TTC549 (cell line): Measurements from ENCODE around the gene PIAS3.
"Not testable (repeated sequence)": the region's sequence is repeated elsewhere in the genome, so short reads cannot be mapped to it uniquely, and the experiment has no call there.

Experiments used
- FAIRE-seq: peaks from 2 replicates; lab custom pipeline; 2012; peaks lifted over from hg19 to GRCh38; lab: Jason Lieb, UNC

The PIAS3 gene

DNA sequence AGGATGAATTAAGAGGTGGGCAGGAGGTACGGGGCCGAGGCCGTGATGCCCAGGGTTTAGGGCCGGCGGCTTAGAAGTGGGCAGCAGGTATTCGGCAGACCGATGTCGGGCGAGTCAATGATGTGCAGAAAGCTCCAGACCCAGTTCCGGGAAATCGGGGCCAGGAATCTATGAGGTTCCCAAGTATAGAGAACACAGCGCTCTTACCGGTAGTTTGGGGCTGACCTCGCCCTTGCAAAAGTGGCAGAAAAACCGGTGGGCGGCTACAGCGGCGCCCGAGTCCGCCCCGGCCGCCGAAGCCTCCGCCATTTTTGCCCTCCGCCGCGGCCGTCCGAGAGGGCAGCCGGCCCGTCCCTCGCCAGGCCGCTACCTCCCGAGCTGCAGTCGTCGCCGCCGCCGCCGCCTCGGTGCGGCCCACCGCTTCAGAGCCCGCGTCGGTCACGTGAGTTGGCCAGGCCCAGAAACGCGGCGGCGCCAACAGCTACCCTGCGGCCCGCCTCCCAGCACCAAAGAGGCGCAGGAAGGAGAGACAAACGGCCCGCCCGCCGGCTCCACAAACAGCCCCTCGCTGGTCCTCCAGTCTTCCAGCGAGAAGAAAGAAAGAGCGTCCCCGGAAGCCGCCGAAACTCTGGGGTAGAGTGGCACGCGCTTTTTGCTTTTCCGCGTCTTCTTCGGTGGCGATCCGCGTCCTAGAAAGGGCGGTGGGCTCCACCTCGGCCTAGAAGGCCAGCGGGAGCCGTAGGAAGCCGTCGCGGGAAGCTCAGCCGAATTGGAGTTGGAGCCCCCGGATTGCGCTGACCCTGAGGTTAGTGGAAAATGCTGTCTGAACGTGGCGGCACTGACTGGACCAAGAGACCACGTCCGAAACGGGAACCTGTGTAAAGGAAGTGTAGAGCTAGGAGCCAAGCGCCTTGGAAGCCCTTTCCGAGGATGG, 35.0 kb downstream of the PIAS3 start, which contains the start of the genes POLR3C and RNF115:
Gene POLR3C (plus strand): TSS at position 636 of the 934 bp plus-strand sequence. CDS start 1,577 bp downstream, outside the sequence.
Gene RNF115 (minus strand): TSS at position 531 of the 934 bp plus-strand sequence. CDS start 222 bp downstream, at position 309.
- peak; percentile 29 for FAIRE-seq

DNA sequence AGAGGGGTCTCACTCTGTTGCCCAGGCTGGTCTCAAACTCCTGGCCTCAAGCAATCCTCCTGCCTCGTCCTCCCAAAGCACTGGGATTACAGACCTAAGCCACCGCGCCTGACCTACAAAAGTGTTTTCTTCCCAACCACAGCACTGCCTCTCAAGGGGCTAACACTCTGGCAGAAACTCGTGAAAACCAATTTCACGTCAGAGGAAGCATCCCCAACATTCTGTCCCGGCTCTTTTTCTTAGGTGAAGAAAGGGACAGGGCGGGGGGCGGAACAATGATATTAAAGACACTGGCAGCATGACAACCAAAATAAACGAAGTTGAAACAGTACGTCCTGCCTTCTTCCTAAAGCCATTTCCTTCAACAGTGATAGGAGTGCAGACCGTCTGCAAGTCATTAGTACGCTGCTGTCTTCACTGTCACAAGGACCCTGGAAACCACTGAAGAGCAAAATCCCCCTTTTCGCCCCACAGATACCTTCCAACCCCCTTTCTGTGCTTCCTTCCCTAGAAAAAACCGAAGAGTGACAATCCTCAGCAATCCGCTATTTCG, 36.0 kb downstream of the PIAS3 start:
- not testable (repeated sequence) for FAIRE-seq

DNA sequence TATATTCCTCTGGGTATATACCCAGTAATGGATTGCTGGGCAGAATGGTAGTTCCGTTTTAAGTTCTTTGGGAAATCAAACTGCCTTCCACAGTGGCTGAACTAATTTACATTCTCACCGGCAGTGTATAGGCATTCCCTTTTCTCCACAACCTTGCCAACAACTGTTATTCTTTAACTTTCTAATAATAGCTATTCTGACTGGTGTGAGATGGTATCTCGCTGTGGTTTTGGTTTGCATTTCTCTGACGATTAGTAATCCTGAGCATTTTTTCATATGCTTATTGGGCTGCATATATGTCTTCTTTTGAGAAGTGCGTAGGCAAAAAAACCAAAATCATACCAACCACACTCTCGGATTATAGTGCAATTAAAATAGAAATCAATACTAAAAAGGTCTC, 40.8 kb downstream of the PIAS3 start:
- not testable (repeated sequence) for FAIRE-seq

DNA sequence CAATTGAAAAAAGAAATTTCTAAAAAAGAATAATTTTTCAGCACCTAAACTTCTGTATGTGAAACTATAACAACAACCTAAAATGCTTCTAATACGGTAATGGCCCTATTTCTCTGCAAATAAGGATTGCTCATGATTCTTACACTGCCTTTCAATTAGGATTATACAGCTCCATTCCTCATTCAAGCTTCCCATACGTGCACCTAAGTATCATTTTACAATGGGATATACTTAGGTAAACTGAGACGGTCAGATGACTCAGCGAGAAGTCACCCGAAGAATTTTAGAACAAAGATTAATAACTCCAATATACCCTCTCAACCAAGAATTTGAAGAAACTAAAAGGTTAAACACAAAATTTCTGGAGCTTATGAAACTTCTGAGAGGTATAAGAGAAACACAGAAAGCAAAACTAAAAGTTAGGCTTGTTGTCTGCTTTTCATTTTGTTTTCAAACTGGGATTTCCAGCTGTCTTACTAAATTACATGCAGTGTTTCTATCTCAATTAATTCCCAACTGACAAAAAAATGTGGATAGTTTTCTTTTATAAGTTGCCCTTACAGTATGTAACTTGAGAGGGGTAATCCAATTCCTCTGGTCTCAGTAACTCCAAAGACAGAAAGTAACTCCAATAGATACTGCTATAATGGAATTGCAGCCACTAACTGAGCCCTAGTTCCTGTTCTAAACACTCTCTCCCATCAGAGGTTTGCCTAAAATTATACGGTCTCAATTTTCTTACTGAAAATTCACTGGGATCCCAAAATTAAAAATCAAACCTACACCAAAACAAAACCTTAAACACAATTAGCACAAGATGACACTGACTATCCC, 45.7 kb downstream of the PIAS3 start:
- FAIRE-seq = not testable (repeated sequence)

DNA sequence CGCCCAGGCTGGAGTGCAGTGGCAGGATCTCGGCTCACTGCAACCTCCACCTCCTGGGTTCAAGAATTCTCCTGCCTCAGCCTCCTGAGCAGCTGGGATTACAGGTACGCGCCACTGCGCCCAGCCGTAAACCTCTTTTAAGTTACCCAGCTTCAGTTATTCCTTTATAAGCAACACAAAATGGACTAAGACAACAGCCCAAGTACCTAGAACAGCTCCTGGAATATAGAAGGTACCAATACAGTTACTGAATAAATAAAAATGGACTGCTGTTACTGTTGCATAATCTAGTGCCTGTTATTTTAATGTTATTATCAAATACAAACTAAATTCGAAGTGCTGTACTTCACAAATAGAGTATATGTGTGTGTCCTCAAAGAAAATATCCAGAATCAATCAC, 52.0 kb downstream of the PIAS3 start:
- no peak for FAIRE-seq

DNA sequence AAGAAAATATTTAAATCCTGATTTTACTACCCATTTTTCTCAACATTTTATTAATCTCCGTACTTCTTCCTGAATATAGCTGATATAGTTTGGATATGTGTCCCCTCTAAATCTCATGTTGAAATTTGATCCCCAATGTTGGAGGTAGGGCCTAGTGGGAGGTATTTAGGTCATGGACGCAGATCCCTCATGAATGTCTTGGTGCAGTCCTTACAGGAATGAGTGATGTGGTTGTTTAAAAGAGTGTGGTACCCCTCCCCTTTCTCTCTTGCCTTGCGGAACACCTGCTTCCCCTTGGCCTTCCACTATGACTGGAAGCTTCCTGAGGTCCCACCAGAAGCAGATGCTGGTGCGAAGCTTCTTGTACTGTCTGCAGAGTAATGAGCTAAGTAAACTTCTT, 52.5 kb downstream of the PIAS3 start:
- FAIRE-seq = no peak

DNA sequence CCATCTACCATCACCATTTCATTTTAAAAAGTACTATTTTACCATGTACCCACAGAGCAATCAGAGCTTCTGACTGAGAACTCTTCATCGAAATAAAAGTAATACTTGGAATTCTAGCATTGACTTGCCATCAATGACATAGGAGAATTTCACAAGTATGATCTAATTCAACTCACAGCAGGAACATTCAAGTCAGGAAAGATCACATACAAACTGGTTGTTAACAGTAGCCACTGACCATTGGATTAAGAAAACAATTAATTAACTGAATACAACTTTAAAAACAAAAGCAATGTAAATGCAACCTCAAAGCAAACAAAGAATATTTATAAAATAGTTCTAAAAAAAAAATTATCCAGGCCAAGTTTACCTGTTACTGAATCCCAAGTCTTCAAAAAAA, 53.8 kb downstream of the PIAS3 start:
- peak; percentile 41 for FAIRE-seq

DNA sequence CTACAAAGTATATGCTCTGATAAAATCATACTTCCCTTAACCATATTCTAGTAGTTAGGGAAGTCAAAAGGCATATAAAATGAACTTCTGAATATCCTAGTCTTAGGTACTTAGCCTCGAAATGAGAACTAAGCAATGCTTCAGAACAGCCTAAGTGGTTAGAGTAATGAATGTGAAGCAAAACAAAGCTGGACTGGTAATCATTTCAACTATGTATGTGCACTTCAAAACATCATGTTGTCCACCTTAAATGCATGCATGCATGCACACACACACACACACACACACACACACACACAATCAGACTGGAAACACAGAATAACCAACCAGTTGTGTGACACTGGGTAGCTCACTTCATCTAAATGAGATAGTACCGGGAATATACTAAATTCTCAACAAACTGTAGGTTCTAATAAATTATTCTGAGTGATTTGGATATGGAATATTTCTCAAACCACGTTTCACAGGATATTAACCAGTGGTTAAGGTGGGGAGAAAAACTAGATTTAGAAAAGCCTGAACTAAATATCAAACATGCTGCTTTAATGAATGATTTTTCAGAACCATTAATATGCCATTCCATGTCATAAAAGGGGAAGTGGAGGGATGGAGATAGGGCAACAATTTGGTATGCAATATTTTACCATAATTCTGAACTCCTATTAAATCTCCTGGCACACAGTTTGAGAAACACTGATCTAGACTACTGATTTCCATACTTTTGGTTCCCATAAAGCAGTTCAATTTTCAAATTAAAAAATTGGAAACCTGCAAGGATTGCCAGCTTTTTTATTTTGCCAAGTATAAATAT, 54.4 kb downstream of the PIAS3 start:
- FAIRE-seq = peak; percentile 3

DNA sequence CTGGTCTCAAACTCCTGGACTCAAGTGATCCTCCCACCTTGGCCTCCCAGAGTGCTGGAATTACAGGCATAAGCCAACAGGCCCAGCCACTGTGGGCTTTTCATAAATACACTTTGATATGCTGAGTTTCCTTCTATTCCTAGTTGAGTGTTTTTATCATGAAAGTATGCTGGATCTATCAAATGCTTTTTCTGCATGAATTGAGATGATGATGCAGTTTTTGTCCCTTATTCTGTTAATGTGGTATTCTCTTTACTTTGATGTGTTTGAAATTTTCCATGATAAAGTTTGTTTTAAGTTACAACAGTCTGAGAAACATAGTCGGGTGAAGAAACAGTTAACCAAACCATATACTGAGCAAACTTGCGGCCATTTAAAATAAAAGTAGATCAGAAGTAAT, 59.1 kb downstream of the PIAS3 start:
- FAIRE-seq = no peak
